ENCODE results near the gene C20orf204. TPM values are rescaled to one million over a fixed set of nuclear protein-coding genes. Genes with fewer than 3 reads are reported as not detected.

C20orf204 gene
- total RNA-seq, 1 donor from 2014 or later = 1.9 TPM

DNA sequence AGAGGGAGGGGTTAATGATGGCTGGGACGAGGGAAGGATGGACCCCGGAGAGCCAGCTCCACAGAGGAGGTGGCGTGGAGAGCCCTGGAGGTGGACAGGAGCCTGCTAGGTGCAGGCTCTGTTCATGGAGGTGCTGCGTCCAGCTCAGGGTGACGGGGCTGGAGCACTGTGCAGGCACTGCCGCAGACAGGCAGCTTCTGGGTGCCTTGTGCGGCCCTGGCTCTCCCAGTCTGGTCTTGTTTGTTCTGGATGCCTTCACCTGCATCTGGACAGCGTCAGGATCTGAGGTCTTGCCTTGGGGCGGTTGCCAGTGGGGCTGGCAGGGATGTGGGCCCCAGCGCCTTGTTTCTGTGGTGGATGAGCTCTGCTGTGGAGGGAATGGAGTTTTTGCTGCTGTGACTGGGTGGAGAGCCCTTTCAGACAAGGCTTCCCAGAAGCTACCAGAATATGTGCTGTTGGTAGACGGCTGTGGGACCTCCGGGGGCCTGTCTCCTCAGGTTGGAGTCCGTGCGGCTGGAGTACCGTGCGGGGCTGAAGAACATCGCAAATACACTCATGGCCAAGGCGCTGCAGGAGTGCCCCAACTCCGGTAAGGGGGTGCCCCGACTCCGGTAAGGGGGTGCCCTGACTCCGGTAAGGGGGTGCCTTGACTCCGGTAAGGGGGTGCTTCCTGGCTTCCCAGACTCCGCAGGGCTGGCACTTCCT, 7.8 kb upstream of the C20orf204 start:
- DNase-seq (ENCODE audit: low spot score) = no peak

DNA sequence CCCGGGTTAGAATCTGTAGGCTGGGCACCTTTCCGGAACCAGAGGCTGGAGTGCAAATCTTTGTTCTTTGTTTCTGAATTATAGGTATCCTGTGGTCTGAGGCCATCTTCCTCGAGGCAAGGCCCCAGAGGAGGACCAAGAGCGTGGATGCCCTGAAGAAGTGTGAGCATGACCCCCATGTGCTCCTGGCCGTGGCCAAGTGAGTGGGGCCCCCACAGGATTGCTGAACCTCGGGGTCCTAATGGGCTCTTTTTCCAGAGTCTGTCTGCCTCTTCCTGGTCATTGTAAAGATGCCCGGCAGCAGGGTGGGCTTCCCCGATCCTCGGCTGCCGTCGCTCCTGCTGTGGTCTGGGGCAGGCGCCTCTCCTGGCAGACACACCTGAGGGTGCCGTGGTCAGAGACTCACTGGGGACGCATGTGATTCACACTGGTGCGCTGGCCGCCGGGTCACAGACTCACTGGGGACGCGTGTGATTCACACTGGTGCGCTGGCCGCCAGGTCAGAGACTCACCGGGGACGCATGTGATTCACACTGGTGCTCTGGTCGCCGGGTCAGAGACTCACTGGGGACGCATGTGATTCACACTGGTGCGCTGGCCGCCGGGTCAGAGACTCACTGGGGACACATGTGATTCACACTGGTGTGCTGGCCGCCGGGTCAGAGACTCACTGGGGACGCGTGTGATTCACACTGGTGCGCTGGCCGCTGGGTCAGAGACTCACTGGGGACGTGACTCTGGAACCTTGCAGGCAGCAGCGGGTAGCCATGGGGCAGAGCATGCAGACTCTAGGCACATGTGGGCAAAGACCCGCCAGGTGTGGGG, 6.5 kb upstream of the C20orf204 start:
- DNase-seq (ENCODE audit: low spot score) = no peak

DNA sequence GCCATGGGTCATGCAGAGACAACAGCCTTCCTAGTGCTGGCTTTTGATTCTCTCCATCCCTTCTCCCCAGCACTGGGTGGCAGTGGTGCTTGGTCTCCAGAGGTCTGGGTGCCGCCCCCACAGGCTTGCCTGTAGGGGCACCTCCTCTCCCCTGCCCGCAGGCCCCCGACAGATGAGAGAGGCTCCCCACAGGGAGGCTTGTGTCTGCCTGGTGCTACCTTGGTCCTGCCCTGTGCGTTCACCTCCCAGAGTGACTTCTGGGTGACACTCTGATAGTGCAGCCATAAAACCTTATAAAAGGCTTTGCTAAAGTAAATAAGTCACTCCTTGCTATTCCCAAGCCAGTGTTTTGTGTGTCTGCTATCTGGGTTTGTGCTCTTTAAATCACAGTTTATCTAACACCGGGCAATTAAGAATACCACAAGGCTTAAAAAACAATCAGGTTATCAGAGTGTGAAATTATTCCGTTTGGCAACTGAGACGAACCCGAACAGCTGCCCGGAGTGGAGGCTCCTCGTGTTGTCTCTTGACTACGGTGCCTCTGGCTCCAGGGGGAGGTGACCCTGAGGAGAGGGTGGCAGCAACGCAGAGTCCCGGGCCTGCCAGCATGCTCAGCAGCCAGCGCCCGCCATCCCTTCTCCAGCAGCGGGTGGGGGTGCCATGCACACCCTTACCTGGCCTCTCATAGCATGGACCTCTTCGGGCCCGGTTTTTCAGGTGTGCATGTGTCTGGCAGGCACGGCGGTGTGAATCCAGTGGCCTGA, 5.4 kb upstream of the C20orf204 start:
- DNase-seq (ENCODE audit: low spot score) = no peak

DNA sequence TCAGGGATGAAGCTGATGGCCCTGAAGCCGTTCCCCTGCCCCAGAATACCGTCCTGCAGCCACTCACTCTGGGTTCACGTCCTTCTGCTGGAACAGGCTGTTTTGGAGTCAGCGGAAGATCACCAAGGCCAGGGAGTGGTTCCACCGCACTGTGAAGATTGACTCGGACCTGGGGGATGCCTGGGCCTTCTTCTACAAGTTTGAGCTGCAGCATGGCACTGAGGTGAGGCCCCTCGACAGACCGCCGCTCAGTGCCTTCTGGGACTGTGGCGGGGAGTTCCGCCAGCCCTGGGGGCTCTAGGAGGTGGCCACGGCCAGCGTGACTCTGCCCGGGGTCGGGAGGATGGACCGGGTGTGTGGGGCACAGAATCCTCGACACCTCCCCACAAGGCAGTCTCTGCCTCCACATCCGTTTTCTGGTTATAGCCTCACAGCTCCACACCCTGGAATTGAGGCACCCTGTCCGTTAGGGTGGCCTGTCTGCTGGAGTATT, 4.1 kb upstream of the C20orf204 start:
- DNase-seq (ENCODE audit: low spot score) = no peak

DNA sequence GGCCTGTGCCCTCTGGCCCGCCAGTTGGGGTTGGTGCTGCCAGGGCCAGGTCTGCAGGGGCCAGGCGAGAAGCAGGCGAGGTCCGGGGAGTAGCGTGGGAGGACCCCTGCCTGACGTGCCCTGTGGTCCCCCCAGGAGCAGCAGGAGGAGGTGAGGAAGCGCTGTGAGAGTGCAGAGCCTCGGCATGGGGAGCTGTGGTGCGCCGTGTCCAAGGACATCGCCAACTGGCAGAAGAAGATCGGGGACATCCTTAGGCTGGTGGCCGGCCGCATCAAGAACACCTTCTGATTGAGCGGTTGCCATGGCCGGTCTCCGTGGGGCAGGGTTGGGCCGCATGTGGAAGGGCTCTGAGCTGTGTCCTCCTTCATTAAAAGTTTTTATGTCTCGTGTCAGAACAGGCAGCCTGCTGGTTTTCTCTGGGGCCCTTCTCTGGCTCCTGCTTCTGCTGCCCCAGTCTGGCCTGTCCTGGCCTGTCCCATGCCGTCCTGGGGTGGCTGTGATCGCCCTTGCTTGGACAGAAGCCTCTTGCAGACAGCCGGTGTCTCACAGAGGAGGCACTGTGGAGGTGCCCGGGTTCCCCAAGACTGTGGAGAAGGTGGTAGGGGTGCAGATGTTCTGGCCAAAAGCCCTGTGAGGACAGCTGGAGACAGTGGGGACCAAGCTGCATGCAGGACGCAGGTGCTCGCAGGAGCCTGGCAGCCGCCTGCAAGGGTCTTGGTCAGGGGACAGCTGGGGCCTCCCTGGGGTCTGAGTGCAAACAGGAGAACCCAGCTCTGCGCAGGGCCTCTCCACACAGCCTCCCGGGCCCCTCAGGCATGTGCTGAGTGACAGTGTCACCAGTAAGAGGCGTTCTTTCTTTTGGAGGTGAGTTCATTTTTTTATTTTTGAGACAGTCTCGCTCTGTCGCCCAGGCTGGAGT, 3.0 kb upstream of the C20orf204 start:
- DNase-seq (ENCODE audit: low spot score) = no peak

GRCh38 chr20:64033981-64034493, 1.9 kb upstream of the C20orf204 start:
- no peak for DNase-seq (ENCODE audit: low spot score)

DNA sequence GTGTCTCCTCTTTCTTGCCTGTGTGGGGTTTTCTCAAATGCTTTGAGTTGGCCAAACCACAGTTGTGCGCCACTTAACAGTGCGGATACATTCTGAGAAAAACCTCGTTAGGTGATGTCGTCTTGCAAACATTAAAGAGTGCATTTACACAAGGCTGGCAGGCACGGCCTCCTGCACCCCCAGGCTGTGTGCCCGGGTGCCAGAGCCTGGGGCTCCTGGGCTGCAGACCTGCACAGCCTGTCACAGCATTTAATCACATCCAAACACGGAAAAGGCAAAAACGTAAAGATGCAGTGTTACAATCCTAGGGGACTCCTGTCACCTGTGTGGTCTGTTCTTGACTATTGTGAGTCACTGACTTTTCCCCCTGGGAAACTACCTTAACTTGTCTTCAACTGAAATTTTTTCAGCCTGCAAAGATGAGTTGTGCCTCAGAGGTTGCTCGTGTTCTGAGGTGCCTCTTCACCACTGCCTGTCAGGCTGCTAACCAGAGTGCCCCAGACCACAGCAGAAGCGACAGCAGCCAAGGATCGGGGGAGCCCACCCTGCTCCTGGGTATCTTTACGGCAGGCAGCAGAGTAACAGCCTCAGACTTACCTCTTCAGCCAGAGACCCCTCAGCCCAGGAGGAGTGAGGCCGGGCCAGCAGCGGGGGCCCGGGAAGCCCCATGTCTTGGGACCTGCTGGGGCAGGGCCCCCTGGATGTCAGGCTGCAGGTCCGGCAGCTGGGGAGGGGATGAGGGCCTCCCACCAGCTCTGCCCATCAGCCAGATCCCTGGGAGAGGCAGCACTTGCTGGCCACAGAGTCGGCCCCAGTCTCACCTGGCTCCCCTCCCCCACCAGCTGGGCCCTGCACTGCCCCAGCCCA, 683 bp upstream of the C20orf204 start:
- no peak for DNase-seq (ENCODE audit: low spot score)

- no peak for DNase-seq (ENCODE audit: low spot score)
Observed at GRCh38 chr20:64036346-64037198, 590 bp downstream of the C20orf204 start.

DNA sequence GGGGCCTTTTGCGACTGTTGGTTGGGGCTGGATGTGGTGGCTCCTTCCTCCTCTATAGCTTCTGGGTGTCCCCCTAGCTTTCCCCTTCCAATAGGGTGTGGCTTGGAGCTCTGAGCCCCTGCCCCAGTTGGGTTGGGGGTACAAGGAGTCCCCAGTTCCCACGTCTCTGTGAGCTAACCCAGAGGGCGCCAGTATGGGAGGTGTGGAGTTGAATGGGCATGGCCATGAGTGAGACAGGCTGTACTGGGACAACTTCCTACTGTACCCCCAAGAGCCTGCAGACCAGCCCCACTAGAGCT, 1.2 kb downstream of the C20orf204 start:
- no peak for DNase-seq (ENCODE audit: low spot score)

DNA sequence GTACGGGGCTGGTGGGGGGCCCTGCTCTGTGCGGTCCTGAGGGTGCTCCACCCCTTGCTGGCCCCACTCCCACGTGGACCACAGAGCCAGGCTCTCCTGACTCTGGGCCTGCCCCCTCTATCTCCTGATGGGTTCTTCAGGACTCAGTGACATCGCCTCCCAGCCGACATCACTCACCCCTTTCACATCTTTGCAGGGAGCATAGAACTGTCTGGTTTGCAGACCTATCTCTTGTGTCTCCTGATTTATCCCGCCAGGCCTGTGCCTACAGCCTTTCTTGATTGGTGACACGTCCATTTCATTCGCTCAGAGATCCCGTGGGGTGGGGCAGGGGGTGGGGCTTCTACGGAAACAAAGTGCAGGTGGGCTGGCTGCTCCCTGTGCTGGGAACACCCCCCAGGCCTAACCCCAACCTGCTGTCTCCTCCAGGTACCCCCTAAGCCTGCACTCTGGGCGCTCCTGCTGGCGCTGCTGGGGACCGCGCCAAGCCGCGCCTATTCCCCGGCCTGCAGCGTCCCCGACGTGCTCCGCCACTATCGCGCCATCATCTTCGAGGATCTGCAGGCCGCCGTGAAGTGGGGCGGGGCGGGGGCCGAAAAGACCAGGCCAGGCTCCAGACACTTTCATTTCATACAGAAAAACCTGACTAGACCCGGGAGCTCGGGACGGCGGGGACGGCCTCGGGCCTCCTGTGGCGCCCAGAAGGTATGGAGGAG, 1.7 kb downstream of the C20orf204 start:
- no peak for DNase-seq (ENCODE audit: low spot score)

DNA sequence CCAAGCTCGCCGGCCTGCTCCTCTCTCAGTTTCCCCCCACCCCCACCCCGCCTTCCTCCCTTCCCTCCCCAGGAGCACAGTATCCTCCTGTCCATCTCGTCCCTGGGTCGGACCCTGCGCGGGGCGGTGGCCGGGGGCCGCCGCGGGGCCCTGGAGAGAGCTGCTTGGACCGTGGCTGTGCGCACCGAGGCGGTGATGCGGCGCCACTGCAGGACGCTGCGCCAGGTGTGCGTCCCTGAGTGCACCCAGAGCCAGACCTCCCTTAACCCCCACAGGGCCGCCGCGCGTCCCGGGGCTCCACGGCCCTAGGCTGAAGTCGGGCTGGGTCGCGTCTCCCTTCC, 2.2 kb downstream of the C20orf204 start:
- no peak for DNase-seq (ENCODE audit: low spot score)

DNA sequence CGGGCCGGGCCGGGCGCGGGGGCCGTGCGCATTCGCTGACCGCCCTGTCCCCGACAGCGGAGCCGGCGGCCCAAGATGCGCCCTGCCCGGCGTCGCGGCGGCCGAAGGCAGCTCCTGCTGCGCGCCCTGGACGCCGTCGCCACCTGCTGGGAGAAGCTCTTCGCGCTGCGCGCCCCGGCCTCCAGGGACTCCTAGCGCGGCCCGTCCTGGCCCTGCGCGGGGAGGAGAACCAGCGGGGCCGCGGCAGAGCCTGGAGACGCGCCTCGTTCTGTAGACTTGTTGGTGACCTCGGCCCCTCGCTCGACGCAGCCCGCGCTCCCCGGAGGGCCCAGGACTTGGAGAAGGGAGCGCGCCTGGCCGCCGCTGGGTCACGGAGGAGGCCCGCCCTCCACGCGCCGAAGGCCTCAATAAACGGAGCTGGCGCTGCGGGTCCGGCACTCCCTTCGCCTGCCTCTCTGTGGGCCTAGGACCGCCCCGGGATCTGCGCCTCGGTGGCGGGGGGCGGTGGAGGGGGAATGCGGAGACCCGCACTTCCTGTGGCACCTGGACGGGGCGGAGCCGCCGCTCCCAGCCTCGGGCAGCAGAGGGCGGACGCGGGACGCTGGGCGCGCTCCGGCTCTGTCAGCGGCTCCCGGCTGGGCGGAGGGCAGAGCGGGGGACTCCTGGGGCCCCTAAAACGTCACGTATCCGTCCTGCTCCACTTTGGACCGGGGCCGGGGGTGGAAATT, 2.7 kb downstream of the C20orf204 start:
- peak; percentile 69 for DNase-seq (ENCODE audit: low spot score)

- DNase-seq (ENCODE audit: low spot score) = no peak
Observed at GRCh38 chr20:64039293-64040160, 3.5 kb downstream of the C20orf204 start.

GRCh38 chr20:64040231-64041039, 4.5 kb downstream of the C20orf204 start:
- no peak for DNase-seq (ENCODE audit: low spot score)

- DNase-seq (ENCODE audit: low spot score) = no peak
Observed at GRCh38 chr20:64041040-64041780, 5.2 kb downstream of the C20orf204 start.

GRCh38 chr20:64041781-64042053, 5.7 kb downstream of the C20orf204 start:
- no peak for DNase-seq (ENCODE audit: low spot score)
